Esophagus squamous epithelium (tissue), 4 donors: ENCODE data around the gene TM7SF3.

ENCODE experiments used
- POLR2A ChIP-seq, 4 donors: fragments of 450-650 bp; IDR thresholded peaks; one replicate each; pipeline ENCODE4 v1.6.1; 2017; ENCODE audit warnings: antibody characterized with exemption in 4 of 4, mild to moderate bottlenecking in 4 of 4, moderate library complexity in 3 of 4
- TF ChIP-seq, protein P1 (sequence below), 6 experiments: fragments of 450-650 bp in 4 of 6; fragments of 200-600 bp in 2 of 6; sonication (generic) in 2 of 6; IDR thresholded peaks; one replicate each; pipeline ENCODE4 v1.5.1; 2016 to 2019; ENCODE audit warnings: antibody characterized with exemption in 6 of 6, mild to moderate bottlenecking in 4 of 6, moderate library complexity in 4 of 6

DNA sequence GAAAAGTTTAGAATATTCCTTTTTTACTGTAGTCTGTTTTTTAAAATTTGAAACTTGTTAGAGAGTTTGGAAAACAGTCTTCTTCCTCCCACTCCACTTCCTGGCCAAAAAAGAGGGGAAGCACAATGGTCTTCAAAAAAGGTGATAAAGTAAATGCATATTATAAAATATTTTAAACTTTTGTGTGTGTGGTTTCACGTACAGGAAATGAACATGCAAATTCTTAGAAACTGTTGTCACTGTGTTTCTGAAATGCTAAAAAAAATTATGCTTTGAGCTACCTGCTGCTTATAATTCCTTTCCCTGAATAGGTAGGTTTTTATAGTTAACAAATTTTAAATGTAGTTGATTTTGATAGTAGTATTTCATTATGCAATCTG lies 73.0 kb downstream of the TM7SF3 start:
- no peak for TF ChIP-seq POLR2A (IDR thresholded peaks at IDR 0.05)
- TF ChIP-seq, protein P1, sequence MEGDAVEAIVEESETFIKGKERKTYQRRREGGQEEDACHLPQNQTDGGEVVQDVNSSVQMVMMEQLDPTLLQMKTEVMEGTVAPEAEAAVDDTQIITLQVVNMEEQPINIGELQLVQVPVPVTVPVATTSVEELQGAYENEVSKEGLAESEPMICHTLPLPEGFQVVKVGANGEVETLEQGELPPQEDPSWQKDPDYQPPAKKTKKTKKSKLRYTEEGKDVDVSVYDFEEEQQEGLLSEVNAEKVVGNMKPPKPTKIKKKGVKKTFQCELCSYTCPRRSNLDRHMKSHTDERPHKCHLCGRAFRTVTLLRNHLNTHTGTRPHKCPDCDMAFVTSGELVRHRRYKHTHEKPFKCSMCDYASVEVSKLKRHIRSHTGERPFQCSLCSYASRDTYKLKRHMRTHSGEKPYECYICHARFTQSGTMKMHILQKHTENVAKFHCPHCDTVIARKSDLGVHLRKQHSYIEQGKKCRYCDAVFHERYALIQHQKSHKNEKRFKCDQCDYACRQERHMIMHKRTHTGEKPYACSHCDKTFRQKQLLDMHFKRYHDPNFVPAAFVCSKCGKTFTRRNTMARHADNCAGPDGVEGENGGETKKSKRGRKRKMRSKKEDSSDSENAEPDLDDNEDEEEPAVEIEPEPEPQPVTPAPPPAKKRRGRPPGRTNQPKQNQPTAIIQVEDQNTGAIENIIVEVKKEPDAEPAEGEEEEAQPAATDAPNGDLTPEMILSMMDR (IDR thresholded peaks at IDR 0.05) = no peak
